ENCODE results near the gene SLC39A8. TPM values are rescaled to one million over a fixed set of nuclear protein-coding genes. Genes with fewer than 3 reads are reported as not detected.

Gene SLC39A8
- total RNA-seq, 1 experiment from 2014 or later: 13.2 TPM

DNA sequence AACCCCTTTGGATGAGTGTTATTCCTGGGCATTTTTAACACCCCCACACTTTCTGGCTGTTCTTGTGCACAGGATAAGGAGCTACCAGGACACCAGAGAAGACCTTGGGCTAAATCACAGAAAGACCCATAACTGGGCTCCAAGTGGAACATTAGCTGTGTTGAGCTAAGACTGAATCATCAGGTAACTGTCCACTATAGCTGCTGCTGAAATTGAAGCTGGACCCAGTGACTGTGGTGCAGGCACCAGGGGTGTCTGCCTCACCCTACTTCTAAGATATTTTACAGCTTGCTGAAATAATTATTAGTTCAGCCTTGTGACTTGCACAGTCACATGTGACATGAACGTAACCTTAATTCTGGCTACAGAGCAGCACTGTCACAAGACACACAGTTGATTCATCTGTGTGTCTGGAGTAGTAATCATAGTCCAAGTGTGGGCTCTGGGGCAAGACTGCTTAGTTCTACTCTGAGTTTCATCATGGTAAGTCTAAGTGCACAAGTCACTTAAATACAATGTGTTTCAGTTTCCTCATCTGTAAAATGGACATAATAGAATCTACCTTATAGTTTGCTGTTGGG, 127.4 kb downstream of the SLC39A8 start:
- H3K4me2 ChIP-seq (ENCODE audit: low read length): no peak overlapping the region
- no peak overlapping the region for H3K27ac ChIP-seq (ENCODE audit: low read depth, low read length)
- DNase-seq (ENCODE audit: low read depth, low spot score): no peak
- intact Hi-C loops (cut with micrococcal nuclease): no loop called here
- POLR2A ChIA-PET: no interaction called here
- no peaks in the 10 kb centered on the region for H3K9me2 ChIP-seq (ENCODE audit: insufficient read depth)
- no peaks in the 10 kb centered on the region for H3K27me3 ChIP-seq (ENCODE audit: insufficient read depth, low read length)
- no peaks in the 10 kb centered on the region for H3K79me2 ChIP-seq (ENCODE audit: insufficient read depth, low read length)
- H4K20me1 ChIP-seq (ENCODE audit: insufficient read depth): no peaks in the 10 kb centered on the region
- no peaks in the 10 kb centered on the region for H3K4me1 ChIP-seq (ENCODE audit: control insufficient read depth in 1 of 2, insufficient read depth in 2 of 2, low read length in 2 of 2)
- no peaks in the 10 kb centered on the region for H3K36me3 ChIP-seq (ENCODE audit: control insufficient read depth in 1 of 2, insufficient read depth in 2 of 2, low read length in 2 of 2)
- no peak overlapping the region for H3K4me3 ChIP-seq (replicated peaks in 1 of 2; ENCODE audit: low read depth in 1 of 2, low read length in 2 of 2)
- H3K9ac ChIP-seq (ENCODE audit: low read length): no peak overlapping the region
- TF ChIP-seq, protein P1, sequence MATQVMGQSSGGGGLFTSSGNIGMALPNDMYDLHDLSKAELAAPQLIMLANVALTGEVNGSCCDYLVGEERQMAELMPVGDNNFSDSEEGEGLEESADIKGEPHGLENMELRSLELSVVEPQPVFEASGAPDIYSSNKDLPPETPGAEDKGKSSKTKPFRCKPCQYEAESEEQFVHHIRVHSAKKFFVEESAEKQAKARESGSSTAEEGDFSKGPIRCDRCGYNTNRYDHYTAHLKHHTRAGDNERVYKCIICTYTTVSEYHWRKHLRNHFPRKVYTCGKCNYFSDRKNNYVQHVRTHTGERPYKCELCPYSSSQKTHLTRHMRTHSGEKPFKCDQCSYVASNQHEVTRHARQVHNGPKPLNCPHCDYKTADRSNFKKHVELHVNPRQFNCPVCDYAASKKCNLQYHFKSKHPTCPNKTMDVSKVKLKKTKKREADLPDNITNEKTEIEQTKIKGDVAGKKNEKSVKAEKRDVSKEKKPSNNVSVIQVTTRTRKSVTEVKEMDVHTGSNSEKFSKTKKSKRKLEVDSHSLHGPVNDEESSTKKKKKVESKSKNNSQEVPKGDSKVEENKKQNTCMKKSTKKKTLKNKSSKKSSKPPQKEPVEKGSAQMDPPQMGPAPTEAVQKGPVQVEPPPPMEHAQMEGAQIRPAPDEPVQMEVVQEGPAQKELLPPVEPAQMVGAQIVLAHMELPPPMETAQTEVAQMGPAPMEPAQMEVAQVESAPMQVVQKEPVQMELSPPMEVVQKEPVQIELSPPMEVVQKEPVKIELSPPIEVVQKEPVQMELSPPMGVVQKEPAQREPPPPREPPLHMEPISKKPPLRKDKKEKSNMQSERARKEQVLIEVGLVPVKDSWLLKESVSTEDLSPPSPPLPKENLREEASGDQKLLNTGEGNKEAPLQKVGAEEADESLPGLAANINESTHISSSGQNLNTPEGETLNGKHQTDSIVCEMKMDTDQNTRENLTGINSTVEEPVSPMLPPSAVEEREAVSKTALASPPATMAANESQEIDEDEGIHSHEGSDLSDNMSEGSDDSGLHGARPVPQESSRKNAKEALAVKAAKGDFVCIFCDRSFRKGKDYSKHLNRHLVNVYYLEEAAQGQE (IDR thresholded peaks at IDR 0.05; ENCODE audit: low read depth): peak; percentile 28
- TF ChIP-seq EZH2phosphoT487 (IDR thresholded peaks at IDR 0.05; ENCODE audit: borderline replicate concordance): no peak
- H2AFZ ChIP-seq (ENCODE audit: low read depth, low read length, poor library complexity, severe bottlenecking): no peak overlapping the region
- BruUV-seq (replicated peaks): no TSS peak
- no peak for ATAC-seq
- RAD21 ChIA-PET (ENCODE audit: low non-redundant PET in 1 of 2, low total read pairs in 2 of 2, uncharacterized antibody in 2 of 2, unreplicated experiment in 2 of 2): no interaction called here
- no peaks in the 10 kb centered on the region for H3K9me3 ChIP-seq (ENCODE audit: control insufficient read depth in 1 of 2, insufficient read depth in 1 of 2, low read depth in 1 of 2, low read length in 2 of 2)
- CTCF ChIA-PET: no interaction called here

DNA sequence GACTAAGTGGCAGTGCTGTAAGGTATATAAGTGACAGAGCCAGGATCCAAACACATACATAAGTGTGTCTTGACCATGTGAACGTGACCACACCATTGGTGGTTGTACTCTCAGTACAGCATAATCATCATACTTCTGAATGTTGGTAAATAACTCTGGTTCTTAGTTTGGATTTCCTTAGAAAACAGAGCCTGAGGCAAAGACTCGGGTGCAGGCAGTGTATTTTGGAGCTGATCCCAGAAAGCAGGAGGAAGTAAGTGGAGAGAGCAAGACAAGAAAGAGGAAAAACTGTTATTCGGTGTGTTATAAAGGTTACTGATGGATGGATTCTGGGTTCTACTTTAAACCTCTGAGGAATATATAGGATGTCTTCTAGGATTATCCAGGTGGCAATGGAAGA, 127.9 kb downstream of the SLC39A8 start:
- Histone ChIP-seq H3K4me3 (replicated peaks in 1 of 2; ENCODE audit: low read depth in 1 of 2, low read length in 2 of 2) (no peak overlapping the region), H2AFZ (ENCODE audit: low read depth, low read length, poor library complexity, severe bottlenecking) (no peak overlapping the region), H3K4me2 (ENCODE audit: low read length) (no peak overlapping the region), H3K4me1 (ENCODE audit: control insufficient read depth in 1 of 2, insufficient read depth in 2 of 2, low read length in 2 of 2) (no peaks in the 10 kb centered on the region), H3K9me3 (ENCODE audit: control insufficient read depth in 1 of 2, insufficient read depth in 1 of 2, low read depth in 1 of 2, low read length in 2 of 2) (no peaks in the 10 kb centered on the region), H3K27me3 (ENCODE audit: insufficient read depth, low read length) (no peaks in the 10 kb centered on the region), H3K79me2 (ENCODE audit: insufficient read depth, low read length) (no peaks in the 10 kb centered on the region), H3K9me2 (ENCODE audit: insufficient read depth) (no peaks in the 10 kb centered on the region), H3K9ac (ENCODE audit: low read length) (no peak overlapping the region), H3K36me3 (ENCODE audit: control insufficient read depth in 1 of 2, insufficient read depth in 2 of 2, low read length in 2 of 2) (no peaks in the 10 kb centered on the region), H3K27ac (ENCODE audit: low read depth, low read length) (no peak overlapping the region), H4K20me1 (ENCODE audit: insufficient read depth) (no peaks in the 10 kb centered on the region)
- intact Hi-C loops (cut with micrococcal nuclease): no loop called here
- ChIA-PET RAD21 (ENCODE audit: low non-redundant PET in 1 of 2, low total read pairs in 2 of 2, uncharacterized antibody in 2 of 2, unreplicated experiment in 2 of 2) (no interaction called here), POLR2A (no interaction called here), CTCF (no interaction called here)
- no peak for DNase-seq (ENCODE audit: low read depth, low spot score)
- ATAC-seq: no peak
- no TSS peak for BruUV-seq (replicated peaks)
- TF ChIP-seq CEBPB (IDR thresholded peaks at IDR 0.05; ENCODE audit: low read depth) (no peak), ZNF274 (IDR thresholded peaks at IDR 0.05; ENCODE audit: low read depth, low read length) (no peak), SP1 (IDR thresholded peaks at IDR 0.05; ENCODE audit: low read depth) (no peak), YY1 (IDR thresholded peaks at IDR 0.05; ENCODE audit: extremely low read depth, insufficient replicate concordance, low read depth, low read length) (no peak), POLR2AphosphoS5 (IDR thresholded peaks at IDR 0.05; ENCODE audit: low read depth, low read length) (no peak), TCF7L2 (IDR thresholded peaks at IDR 0.05; ENCODE audit: borderline replicate concordance, extremely low read depth, insufficient read depth, insufficient read length) (no peak), SRF (IDR thresholded peaks at IDR 0.05; ENCODE audit: low read depth) (no peak), POLR2A (IDR thresholded peaks at IDR 0.05; ENCODE audit: borderline replicate concordance, extremely low read depth, insufficient read depth, insufficient read length) (no peak), CBX3 (IDR thresholded peaks at IDR 0.05; ENCODE audit: low read depth) (no peak), RAD21 (IDR thresholded peaks at IDR 0.05; ENCODE audit: low read depth) (no peak)
- TF ChIP-seq, protein P2, sequence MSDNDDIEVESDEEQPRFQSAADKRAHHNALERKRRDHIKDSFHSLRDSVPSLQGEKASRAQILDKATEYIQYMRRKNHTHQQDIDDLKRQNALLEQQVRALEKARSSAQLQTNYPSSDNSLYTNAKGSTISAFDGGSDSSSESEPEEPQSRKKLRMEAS (IDR thresholded peaks at IDR 0.05): no peak
- TF ChIP-seq, protein P3, sequence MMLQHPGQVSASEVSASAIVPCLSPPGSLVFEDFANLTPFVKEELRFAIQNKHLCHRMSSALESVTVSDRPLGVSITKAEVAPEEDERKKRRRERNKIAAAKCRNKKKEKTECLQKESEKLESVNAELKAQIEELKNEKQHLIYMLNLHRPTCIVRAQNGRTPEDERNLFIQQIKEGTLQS (IDR thresholded peaks at IDR 0.05): no peak
